HG03575 (cell line): Measurements from ENCODE around the gene LHX4.

Source experiments
- ATAC-seq: cut with Tn5 transposase; IDR thresholded peaks from one replicate; pipeline ENCODE4 v1.9.1; 2021; ENCODE audit not compliant: unreplicated experiment, insufficient number of reproducible peaks, low FRiP score; ENCODE audit errors: extremely low read depth

Gene LHX4

DNA sequence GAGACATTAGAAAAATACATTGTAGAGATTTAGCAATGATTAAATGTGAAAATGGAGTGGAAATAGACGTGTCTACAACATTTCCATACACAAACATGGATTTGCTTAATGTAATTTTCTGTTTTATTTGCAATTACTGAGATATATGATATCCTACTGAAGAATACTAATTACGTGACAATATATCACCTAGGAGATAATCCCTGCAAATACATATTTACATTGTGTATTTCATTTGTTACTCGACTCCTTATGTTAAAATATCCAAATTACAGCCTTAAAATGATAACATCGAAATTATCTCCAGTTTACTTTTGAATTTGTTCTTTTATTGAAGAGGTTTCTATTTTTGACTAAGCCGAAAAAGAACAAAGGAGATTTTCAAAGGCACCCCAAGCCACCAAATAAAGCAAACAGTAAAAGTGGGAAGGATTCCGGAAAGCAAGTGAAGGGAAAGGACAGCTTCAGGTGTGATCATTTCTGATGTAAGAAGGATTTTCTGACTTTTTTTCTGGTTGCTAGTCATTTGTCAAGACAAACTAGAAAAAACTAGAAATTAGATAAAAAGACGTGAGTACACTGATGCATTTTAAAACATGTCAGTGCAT is 7.9 kb downstream of the LHX4 start:
- no peak for ATAC-seq

DNA sequence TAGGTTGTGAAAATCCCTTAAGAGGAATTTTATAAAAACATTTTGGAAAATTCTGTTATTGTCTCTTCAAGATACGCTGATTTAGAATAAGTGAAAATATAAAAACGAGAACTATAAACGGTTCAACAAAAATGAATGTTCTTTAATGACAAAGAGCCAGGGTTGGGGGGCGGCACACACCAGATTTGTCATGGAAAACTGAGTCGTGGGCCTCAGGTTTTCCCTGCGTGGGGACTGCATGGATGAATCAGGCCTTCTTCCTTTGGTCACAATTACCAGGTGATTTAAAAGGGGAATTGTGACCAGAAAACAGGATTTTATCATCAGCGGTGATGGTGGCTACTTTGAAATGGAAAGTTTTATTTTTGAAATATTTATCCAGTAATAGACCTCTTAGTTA is 8.6 kb downstream of the LHX4 start:
- ATAC-seq: no peak

DNA sequence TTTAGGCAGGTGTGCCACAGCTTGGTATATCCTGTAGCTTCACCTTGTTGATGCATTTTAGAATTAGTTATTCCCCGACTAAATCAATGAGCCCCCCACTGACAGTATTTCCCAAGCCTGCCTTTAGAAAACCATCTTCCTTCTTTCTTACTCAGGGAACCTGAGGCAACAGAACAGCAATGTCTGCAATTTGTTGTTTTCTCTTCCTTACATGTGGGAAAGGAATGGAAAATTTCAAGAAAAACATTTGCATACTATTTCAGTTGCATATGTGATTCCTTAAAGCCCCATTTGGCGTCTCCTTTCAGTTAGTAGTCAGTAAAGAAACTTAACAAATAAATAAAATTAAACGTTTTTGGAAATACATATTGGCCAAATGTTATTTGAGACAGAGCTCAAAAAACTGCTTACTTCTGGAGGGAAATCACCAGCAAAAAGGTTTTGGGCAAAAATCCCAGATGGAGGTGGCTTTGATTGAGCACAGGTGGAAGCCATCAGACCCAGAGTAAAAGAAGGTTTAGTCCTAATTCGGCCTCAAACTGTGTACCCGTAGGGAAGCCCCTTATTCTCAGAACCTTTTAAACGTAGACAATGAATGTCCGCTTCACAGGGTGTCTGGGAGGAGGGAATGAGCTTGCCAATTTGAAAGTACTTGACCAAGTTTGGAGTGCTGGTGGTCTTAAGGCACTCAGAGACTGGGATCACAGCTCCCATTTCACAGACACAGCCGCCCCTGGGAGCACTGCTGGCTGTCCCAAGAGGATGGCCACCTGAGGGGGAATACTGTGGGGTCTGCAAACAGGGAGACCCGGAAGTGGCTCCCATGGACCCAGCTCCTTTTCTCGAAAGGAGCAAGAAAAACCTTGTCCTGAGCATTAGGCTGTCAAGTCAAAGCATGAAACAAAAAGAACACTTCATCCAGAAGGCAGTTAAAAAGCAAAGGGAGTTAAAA is 9.4 kb downstream of the LHX4 start:
- ATAC-seq: no peak

DNA sequence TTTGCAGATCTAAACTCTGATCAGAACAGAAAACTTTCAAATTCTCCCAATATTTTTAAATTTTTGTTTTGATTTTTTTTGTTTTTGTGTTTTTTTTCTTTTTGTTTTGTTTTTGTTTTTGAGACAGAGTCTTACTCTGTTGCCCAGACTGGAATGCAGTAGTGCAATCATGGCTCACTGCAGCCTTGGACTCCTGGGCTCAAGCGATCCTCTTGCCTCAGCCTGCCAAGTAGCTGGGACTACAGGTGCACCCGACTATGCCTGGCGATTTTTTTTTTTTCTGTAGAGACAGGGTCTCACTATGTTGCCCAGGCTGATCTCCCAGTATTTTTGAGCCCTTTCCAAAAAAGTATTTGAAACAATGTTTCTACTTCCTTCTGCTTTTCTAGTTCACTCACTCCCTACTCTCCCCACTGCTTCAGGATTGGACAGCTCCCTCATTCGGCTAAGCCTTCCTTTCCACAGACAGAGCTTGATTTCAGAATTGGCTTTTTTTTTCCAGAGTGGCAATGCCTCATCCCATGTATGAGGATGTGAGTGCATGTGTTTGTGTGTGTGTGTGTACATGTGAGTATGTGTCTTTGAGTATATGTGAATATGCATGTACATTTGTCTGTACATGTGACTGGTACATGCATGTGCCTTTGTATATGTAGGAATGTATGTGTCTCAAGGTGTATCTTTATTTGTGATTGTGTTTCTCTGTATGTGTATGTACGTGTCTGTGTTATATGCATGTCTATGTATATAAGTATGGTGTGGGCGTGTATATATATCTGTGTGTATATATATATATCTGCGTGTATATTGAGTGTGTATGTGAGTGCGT is 11.9 kb downstream of the LHX4 start:
- ATAC-seq: no peak

DNA sequence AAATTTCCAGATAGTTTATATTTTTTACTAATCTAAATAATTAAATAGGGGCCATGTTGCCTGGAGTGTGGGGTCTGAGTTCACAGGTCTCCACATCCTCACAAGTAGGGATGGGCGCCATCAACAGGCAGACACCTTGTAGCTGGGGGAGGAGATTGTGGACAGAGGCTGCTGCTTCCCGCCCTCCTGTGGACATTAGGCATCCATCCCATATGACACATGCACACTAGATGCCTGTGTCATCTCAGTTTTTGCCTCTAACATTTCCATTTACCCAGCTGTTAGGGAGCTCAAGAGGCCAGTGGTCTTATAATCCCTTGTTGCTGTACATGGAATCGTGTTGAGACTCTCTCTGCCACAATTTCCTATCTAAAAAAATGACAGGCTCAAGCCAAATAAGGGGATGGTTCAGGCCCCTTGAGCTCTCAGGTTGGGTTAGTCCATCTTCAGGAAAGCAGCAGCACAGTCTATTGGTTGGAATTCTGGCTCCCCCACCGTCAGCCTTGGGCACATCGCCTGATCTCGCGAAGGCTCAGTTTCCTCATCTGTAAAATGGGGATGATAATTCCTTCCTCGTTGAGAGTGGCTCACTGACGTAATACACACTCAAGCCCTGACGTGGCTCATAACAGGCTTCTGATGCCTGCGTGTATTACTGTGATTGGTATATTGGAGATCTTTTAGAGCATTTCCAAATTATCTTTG is 13.6 kb downstream of the LHX4 start:
- no peak for ATAC-seq

DNA sequence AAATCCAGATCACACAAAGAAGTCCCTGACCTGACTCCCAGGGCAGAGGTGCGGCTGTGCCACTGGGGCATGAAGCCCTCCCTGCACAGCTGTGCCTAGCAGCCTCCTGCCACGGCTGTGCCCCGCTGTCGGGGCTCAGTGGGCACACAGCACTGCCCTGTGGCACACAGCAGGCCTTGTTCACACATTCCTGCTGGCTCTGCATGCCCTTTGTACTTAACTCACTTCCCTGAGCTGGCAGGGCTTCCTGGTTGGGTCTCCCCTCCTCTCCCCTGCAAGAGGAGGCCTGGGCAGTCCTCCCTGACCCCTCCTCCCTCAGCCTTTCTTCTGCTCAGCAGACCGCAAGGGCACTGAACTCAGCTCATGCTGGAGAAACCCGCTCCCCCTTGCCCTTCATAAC is 14.8 kb downstream of the LHX4 start:
- no peak for ATAC-seq

DNA sequence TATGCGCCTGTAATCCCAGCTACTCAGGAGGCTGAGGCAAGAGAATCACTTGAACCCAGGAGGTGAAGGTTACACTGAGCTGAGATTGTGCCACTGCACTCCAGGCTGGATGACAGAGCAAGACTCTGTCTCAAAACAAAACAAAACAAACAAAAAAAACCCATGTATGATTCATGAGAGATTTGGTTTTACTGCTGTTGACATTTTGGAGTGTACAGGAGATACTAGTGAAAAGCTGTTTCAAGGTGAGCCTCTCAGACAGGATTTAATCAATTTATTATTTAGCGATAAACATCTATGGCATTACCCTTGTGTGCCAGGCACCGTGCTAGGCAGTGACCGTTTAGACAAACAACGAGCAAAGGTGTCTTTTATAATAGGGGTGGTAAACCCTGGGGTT is 16.5 kb downstream of the LHX4 start:
- no peak for ATAC-seq

DNA sequence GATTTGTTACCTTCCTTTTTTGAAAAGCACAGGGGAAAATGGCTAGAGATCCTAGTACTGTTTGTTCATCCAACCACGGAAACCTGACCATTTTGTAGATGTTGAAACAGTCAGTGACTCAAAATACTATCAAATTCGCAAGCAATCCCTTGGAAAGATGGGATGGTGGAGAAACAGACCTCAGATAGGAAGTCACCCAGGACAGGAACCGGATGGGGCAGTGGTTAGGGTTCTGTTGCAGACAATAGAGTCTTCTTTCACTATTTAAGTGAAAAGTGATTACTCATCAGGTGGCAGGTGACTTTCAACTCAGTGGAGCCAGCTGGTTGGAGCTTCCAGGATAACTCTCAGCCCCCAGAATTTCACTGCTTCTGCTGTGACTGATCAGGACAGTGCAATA is 17.0 kb downstream of the LHX4 start:
- ATAC-seq: no peak

DNA sequence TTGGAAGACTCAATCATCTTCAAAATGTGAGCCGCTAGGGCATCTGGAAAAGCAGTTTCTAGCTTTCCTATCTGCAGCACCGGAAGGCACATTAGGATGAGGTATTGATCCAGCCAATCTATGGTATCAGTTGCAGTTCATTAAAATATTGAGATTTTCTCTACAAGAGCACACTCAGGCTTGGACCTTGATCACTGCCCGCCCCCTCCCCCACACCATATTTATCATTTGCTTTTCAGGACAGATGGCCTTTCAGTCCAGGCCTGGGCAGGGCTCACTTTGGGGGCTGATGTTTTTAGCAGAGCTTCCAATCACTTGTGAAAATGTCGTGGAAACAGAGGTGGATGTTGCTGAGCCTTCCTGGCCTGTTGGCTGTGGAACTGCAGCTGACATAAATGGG is 17.5 kb downstream of the LHX4 start:
- ATAC-seq: no peak

DNA sequence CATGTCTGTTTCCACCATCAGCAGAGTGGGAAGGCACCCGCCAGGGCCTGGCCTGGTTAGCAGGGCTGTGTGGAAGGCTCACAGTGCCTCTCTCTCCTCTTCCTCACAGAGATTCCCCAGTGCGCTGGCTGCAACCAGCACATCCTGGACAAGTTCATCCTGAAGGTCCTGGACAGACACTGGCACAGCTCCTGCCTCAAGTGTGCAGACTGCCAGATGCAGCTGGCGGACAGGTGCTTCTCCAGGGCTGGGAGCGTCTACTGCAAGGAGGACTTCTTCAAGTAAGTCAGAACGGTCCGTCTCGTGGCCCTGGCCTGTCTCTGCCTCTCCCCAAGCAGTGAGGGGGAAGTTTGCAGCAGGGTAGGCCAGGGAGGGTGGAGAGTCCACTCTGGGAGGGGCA is 18.1 kb downstream of the LHX4 start:
- ATAC-seq: no peak

DNA sequence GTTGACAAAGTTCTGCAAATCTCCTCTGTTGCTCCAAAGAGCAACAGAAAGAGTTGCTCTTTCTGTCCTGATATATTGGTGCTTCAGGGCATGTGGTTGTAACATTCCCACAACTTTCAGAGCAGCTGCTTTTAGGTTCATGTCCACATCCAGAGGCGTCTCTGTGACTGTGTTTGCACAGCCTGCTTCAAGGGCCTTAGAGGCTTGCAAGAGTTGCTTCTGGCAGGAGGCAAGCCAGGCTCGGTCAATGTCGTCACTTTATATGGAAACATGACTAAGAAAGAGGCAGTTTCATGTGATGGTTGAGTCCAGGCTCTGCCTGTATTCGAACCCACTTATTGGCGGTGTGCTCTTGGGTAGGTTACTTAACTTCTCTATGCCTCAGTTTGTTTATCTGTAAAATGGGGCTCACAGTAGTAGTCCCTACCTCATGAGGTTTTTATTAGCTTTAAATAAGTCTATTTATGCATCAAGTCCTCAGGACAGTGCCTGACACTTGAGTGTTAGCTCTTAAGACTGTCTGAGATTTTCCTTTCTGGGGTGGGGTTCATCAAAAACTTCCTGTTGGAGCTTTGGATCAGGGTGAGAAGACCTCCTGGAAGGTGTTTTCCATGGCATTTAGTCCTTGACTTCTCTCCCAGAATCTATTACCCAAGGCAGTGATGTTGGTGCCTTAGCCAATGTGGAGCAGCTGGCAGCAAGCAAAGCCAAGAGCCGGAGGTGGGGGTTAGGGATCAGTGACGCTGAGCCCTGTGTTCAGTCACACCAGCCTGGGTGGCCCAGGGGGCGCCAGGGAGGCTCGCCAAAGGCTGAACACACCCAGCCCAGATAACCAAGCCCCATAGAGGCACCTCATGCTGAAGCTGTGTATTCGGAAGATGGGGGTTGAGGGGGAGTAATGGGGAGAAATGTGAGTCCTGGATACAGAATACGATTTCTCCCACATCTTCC is 18.9 kb downstream of the LHX4 start:
- no peak for ATAC-seq

DNA sequence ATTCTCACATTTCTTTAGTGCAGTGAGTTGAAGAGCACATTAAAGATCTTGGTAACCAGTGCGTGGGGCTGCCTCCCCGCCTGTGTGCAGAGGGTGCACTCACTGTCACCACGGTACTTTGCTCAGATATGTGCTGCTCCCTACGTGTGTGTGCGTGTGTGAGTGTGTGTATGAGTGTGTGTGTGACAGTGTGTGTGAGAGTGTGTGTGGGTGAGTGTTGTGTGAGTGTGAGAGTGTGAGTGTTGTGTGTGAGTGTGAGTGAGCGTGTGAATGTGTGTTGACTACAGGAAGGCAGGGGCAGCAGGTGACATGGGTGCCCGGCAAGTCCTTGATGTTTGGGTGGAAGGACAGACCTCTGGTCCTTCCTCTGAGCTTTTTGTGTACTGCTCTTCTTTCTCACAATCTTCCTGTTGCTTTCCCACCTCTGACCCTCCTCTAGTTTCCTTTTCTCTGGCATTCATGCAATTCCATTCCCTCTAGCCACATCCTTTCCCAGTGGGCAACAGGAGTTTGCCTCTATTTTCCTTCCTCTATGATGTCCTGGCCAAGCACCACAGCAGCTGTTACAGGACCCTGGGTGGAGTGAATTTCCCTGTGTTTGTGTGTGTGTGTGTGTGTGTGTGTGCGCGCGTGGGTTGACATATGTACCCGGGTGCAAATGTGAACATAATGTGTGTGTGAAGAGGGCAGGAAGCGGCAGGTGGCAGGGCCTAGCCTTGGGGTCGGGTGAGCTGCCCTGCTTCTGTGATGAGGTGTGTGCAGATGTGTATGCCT is 19.8 kb downstream of the LHX4 start:
- ATAC-seq: no peak

DNA sequence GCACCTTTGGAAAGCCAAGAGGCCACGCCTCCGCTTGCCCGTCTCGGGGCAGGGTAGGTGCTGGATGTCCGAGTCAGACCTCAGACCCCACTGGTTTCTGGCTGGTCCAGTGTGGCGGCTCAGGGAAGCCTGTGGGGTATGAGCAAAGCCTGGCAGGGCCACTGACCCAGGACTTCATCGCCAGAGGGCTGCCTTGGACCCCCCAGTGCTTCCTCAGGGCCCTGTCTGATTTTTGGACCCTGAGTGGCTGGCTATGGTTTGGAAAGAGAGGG is 20.4 kb downstream of the LHX4 start:
- ATAC-seq: no peak

DNA sequence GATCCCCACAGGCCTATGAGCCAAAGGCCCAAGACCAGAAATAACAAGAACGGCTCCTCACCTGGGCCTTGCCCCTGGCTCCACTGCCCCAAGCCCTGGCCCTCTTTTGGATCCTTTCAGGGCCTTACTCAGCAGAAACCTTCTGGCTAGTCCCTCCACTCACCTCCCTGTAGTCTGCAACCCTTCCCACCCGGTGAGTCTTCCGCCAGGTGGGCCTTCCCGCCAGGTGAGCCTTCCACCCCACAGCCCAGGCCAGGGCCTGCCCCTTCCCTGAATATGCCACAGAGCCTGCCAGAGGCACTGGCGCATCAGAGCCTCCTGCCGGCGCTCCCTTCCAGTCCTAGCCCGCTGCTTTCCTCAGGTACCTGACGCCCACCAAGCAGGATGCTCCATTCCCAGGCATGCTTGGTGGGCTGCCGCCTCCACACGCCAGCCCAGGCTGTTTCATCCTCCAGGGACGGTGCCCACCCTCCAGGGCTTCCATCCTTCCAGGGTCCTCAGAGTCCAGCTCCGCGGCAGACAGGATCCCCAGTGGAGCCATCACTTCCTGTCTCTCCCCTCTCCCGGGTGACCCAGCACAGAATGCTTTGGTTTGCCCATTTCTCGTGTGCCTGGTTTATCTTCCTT is 20.9 kb downstream of the LHX4 start:
- no peak for ATAC-seq

DNA sequence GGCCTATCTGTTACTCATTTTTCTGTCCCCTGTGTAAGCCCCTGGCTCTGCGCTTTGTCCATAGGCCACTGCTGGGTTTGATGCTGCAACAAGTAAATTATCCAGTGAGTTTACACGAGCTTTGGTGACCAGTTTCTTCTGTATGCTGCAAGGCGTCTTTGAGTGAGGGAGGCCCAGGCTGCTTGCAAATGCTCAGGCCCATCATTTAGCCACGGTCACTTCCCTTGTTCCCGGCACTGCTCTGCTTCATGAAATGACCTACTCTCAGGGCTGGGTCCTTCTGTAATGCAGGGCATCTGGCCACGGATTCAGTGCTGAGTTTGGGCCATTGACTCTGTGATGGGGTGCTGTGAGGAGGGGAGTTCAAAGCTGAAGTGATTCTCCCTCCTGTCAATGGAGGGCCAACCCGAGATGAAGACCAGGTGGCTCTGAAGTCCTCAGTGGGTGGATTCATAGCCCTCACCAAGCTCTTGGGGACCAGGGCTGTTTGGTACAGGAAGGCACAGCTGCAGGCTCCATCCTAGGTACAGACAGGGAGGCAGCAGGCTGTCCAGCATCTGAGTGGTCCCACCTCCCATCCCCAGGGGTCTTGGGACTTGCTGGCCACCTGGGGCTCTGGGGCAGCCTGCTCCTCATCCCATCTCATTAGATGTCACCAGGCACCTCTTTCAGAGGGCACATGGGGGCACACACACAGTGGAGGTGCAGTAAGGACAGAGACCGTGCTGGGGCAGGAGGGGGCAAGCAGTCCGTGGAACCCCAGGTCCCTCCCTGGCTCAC is 21.7 kb downstream of the LHX4 start:
- no peak for ATAC-seq

DNA sequence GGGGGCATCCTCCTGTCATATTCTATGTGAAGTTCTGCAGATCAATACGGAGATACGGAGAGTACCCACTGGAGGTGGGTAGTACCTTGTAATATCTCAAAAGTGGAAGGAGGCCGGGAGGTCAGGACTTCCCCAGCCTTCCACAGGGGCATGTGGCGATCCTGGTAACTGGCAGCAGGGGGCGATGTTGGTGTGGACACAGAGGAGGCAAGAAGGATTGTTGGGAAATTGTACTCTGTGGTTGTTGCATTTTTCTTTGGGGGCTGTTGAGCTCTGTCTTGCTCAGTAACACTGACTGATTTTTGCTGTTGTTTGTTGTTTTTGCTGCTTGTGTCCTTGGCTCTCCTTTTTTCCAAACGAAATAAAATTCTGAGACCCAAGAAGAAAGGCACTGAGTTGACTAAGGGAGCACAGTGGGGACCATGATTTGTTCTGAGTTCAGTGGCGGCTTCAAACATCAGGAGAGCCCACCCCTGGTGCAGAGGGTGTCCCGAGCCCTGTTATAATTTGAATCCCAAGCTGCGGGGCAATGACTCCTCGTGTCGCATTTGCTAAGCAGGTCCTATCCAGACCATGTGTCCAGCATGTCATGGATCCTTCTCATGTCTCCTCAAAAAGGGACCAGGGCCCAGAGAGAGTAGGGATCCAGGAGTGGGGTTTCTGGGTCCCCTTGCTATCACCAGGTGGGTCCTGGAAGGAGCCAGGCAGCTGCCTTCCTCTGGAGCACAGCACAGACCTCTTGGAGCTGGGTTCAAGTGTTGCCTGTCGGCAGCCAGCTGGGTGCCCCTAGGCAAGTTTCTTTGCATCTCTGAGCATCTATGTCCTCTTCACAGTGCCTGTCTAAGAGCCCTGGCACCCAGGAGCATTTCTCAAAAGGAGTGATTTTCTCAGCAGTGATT is 22.8 kb downstream of the LHX4 start:
- no peak for ATAC-seq
